Ovary (tissue), 3 donors: Measurements from ENCODE around the gene GSTP1.

Experiments
- CTCF ChIP-seq, 3 donors: fragments of 450-650 bp in 2 of 3; fragments of 200-600 bp in 1 of 3; IDR thresholded peaks; one replicate each; pipeline versions ENCODE4 v1.5.1 to v1.8.0; 2016 to 2022; ENCODE audit warnings: antibody characterized with exemption in 3 of 3, mild to moderate bottlenecking in 1 of 3
- POLR2A ChIP-seq: fragments of 450-650 bp; IDR thresholded peaks from one replicate; pipeline ENCODE4 v1.6.1; 2017; ENCODE audit warnings: antibody characterized with exemption, mild to moderate bottlenecking, moderate library complexity
- donor health status: DM: no; HTN: no; CAD: no.

GRCh38 chr11:67576735-67577475, 6.7 kb upstream of the GSTP1 start:
- no peak for TF ChIP-seq CTCF (IDR thresholded peaks at IDR 0.05)
- TF ChIP-seq POLR2A = no peak
